ENCODE measurements around the gene INF2. TPM values are rescaled to one million over a fixed set of nuclear protein-coding genes. Genes with fewer than 3 reads are reported as not detected.

The INF2 gene
- total RNA-seq, 1 donor from 2014 or later = 28.3 TPM

DNA sequence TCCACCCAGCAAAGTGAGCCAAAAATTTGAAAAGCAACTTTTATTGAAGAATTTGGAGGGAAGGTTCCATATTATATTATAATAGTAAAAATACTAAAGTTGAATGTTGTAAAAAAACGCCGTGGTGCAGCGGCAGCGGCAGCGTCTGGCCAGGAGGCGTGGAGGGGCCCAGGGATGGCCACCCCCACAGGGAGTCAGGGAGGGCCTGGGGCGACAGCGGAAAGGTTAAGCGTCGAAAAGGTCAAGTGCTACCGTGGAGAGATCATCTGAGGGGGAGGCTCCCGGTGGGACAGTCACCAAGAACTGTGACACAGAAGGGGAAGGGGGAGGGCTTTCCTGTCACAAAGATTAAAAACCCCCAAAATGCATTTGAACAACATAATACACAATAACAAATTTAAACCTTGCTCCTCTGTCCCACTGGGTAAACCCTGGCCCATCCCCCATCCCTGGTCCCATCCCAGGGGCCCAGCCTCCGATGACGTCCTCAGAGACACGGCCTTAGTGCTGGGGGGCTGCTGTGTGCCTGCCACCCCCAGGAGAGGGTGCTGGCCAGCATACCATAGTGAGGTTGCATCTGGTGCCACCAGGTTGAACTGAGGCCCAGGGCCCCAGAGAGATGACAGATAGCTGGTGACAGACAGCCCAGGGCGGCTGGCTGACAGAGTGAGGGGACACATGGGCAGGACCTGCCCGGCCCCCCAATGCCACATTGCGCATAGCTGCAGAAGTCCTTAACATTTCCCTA, 80.1 kb downstream of the INF2 start:
- ATAC-seq (ENCODE audit: poor library complexity) (no peak), DNase-seq (no peak)

DNA sequence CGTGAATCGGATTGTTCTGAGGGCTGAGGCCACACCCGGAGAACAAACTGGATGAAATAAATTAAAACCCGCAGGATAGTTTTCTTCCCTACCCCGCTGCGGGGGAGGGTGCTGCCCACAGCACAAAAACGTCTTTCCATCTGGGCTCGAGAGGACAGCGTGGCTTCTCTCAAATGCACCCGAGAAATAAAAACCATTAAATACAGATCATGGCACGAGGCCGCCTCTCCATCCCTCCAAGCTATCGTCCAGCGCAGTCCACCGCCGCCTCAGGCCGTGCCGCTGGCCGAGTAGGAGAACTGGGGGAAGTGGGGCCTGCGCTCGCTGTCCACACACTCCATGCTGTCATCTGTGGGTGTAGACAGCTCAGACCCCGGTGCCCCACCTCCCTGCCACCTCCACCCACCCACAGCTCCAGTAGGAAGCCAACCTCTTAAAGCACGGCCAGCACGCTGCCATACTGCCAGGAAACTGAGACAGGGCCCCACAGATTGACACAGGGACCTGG, 80.7 kb downstream of the INF2 start:
- no peak for DNase-seq
- ATAC-seq (ENCODE audit: poor library complexity) = no peak
- intact Hi-C loops (cut with DNase I) = no loop called here

More for the DNA sequence above, 80.1 kb downstream of the INF2 start:
- intact Hi-C loops (cut with DNase I) = no loop called here

DNA sequence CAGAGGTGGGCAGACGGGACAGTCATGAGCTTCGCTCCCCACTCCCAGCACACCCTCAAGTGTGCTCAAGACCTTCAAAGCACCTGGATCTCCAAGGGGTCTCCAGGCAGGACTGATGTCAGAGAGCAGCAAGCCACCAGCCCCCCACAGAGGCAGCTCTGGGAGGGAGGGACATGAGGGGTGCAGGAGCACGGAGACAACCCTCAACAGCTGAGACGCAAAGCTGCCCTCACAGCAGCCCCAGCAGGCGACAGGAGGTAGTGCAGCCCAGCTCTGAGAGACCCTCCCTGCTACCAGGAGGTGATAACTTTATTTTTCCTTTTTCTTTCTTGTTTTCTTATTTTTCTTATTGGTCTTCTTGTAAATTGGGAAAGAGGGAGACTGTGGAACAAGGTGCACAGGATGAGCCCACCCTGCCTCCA, 81.4 kb downstream of the INF2 start:
- intact Hi-C loops (cut with DNase I) = no loop called here
- DNase-seq = no peak
- ATAC-seq (ENCODE audit: poor library complexity) = no peak

DNA sequence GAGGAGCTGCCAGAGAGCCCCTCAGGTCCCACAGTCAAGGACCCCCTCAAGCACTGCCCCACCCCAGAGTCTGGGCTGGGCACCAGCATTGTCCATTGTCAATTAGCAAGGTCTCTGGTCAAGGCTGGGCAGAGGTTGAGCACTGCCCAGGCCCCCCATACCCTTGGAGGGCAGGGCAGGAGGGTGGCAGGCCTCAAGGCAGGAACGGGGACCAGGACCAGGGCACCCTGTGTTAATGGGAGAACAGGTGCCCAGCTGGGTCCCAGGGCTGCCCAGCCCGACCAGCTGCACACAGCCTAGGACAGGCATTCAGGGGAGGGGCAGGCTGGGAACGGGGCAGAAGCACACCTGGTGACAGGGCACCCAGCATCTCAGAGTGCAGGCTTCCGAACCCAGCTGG, 82.0 kb downstream of the INF2 start:
- DNase-seq (no peak), ATAC-seq (ENCODE audit: poor library complexity) (no peak)
- intact Hi-C loops (cut with DNase I) = no loop called here

Small RNA genes within 50 kb of the gene (microRNA-seq; reads per million reads assigned to microRNA genes)
- gene MIR4710 = not detected

Other genes with a start within 250 kb of the INF2 start
- 42.5 TPM for gene C14orf180, start 109.9 kb upstream of the INF2 start, total RNA-seq
- gene TMEM179, start 84.8 kb upstream of the INF2 start, total RNA-seq = not detected
- gene ADSS1, start 34.6 kb downstream of the INF2 start, total RNA-seq = 215 TPM
- 60.7 TPM for gene SIVA1, start 63.5 kb downstream of the INF2 start, total RNA-seq
- gene AKT1, start 106.1 kb downstream of the INF2 start, total RNA-seq = 120 TPM
- gene ZBTB42, start 111.5 kb downstream of the INF2 start, total RNA-seq = 5.0 TPM
- gene CEP170B, start 175.7 kb downstream of the INF2 start, total RNA-seq = 9.5 TPM
- gene PLD4, start 235.3 kb downstream of the INF2 start, total RNA-seq = 0.13 TPM